ENCODE results near the gene MYOCD.

DNA sequence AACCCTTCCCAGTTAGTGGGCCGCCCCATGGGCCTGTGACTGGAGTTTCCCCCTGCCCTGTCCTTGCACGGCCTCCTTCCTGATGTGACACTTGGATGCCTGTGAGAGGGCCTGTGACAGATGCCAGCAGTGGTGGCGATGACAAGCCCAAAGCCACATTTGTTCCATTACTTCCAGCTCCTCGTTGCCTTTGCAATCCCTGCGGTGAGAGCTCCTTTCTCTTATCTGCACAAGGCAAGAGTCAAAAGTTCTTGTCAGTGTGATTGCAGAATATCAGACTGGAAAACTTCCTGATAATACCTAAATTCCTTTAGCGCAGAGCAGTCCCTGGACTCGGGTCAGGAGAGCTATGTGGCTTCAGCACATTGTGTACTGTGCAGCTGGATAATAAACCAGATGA is 69.2 kb downstream of the MYOCD start:
- TF ChIP-seq POLR2AphosphoS5 (IDR thresholded peaks at IDR 0.05; ENCODE audit: low read depth, low read length), result no peak
- TF ChIP-seq FOSL1 (IDR thresholded peaks at IDR 0.05; ENCODE audit: low read depth), result no peak
- no peak for TF ChIP-seq RAD21 (IDR thresholded peaks at IDR 0.05; ENCODE audit: low read depth)
- TF ChIP-seq CTCF (IDR thresholded peaks at IDR 0.05 in 2 of 3, conservative IDR thresholded peaks at IDR 0.05 in 1 of 3; ENCODE audit: borderline replicate concordance in 1 of 3, insufficient read depth in 1 of 3, low read depth in 2 of 3, low read length in 2 of 3), result no peak
